Common myeloid progenitor, CD34-positive (primary cell): ENCODE measurements around the gene NFIC.

Experiments
- CTCF ChIA-PET: fragments of 350-600 bp; sonication (Branson Sonifier 250); formaldehyde crosslinking; loops from one replicate; lab custom pipeline; 2021; ENCODE audit warnings: antibody characterized with exemption; lab: Charles Lee
- POLR2A ChIA-PET: fragments of 350-600 bp; sonication (Branson Sonifier 250); formaldehyde crosslinking; loops from one replicate; lab custom pipeline; 2021; ENCODE audit warnings: antibody characterized with exemption; lab: Charles Lee
- DNase-seq, 3 donors: peaks; one replicate each; pipeline versions ENCODE4 v3.0.0 to v3.0.0-alpha.2; 2013
- H3K27ac ChIP-seq, 2 experiments: 1 replicate in 1 of 2; 2 replicates in 1 of 2; pipeline ENCODE4 v1.7.0; 2013; ENCODE audit warnings: inconsistent platforms in 2 of 2, low read length in 2 of 2, mild to moderate bottlenecking in 2 of 2, low read depth in 1 of 2, moderate library complexity in 1 of 2; ENCODE audit not compliant: severe bottlenecking in 2 of 2, insufficient read depth in 1 of 2, poor library complexity in 1 of 2
- H3K27me3 ChIP-seq, 5 experiments: replicated peaks in 2 of 5; 1 replicate in 3 of 5; 2 replicates in 2 of 5; pipeline versions ENCODE4 v1.6.1 to v1.7.0; 2013; ENCODE audit warnings: low read length in 4 of 5, mild to moderate bottlenecking in 2 of 5, moderate library complexity in 2 of 5, inconsistent platforms in 1 of 5; ENCODE audit not compliant: insufficient read depth in 5 of 5, control insufficient read depth in 4 of 5
- H3K36me3 ChIP-seq, 4 experiments: 1 replicate in 2 of 4; 2 replicates in 2 of 4; pipeline versions ENCODE4 v1.6.1 to v1.7.0; 2013; ENCODE audit warnings: low read length in 3 of 4, control low read depth in 1 of 4, mild to moderate bottlenecking in 1 of 4; ENCODE audit not compliant: control insufficient read depth in 4 of 4, insufficient read depth in 4 of 4
- H3K4me1 ChIP-seq, 4 experiments: 1 replicate in 3 of 4; 2 replicates in 1 of 4; pipeline versions ENCODE4 v1.6.1 to v1.7.1; 2013; ENCODE audit warnings: low read length in 3 of 4, mild to moderate bottlenecking in 3 of 4, control low read depth in 1 of 4, inconsistent platforms in 1 of 4, moderate library complexity in 1 of 4; ENCODE audit not compliant: control insufficient read depth in 4 of 4, insufficient read depth in 4 of 4; ENCODE audit errors: control extremely low read depth in 1 of 4
- H3K4me3 ChIP-seq, 7 experiments: 1 replicate in 4 of 7; 2 replicates in 3 of 7; pipeline versions ENCODE4 v1.5.1 to v1.7.0; 2013; ENCODE audit warnings: mild to moderate bottlenecking in 7 of 7, low read length in 6 of 7, moderate library complexity in 6 of 7, inconsistent platforms in 2 of 7, low read depth in 2 of 7, control low read depth in 1 of 7; ENCODE audit not compliant: insufficient read depth in 4 of 7, control insufficient read depth in 1 of 7; ENCODE audit errors: extremely low read depth in 1 of 7
- H3K9me3 ChIP-seq, 5 experiments: 1 replicate in 4 of 5; 2 replicates in 1 of 5; pipeline versions ENCODE4 v1.6.1 to v1.7.1; 2013; ENCODE audit warnings: low read length in 4 of 5, mild to moderate bottlenecking in 2 of 5, inconsistent platforms in 1 of 5, low read depth in 1 of 5, moderate library complexity in 1 of 5; ENCODE audit not compliant: control insufficient read depth in 4 of 5, insufficient read depth in 2 of 5; ENCODE audit errors: control extremely low read depth in 1 of 5
- WGBS: methylation state at CpG from one replicate; pipeline ENCODE4 v1.1.5; 2013; ENCODE audit not compliant: insufficient coverage; 5-methylcytosine and 5-hydroxymethylcytosine counted together

The NFIC gene

DNA sequence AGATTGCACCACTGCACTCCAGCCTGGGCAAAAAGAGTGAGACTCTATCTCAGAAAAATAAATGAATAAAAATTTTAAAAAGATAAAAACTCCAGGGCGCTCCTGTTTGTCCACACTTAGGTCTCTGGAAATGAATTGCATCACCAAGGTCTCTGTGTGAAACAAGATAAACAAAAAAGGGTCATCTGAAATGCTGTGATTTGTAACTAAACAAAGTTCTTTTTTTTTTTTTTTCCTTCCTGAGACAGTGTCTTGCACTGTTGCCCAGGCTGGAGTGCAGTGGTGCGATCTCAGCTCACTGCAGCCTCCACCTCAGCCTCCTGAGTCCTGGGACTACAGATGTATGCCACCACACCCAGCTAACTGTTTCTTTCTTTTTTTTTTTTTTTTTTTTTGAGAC lies 151.3 kb downstream of the NFIC start:
- H3K36me3 ChIP-seq = peaks cover 0 to 32% (median 25%) of the 10 kb centered on the region in 4 experiments
- WGBS = 100% methylated on average over 1 of the region's 2 CpGs
- H3K9me3 ChIP-seq = no peaks in the 10 kb centered on the region
- H3K4me1 ChIP-seq = peaks cover 0 to 3% (median 1%) of the 10 kb centered on the region in 4 experiments
- no peak for DNase-seq
- H3K27me3 ChIP-seq = no peaks in the 10 kb centered on the region
- POLR2A ChIA-PET = interaction anchor here (0.7 kb wide), 1 partner anchor 83 kb away, joined by 4 read pairs; no protein-coding TSS in a partner anchor
- H3K4me3 ChIP-seq = no peak overlapping the region
- H3K27ac ChIP-seq = no peak overlapping the region
- CTCF ChIA-PET = interaction anchor here (1.2 to 1.3 kb wide), 2 partner anchors 11 to 19 kb away, joined by 3 to 4 read pairs; partner anchors contain the start of gene FZR1

DNA sequence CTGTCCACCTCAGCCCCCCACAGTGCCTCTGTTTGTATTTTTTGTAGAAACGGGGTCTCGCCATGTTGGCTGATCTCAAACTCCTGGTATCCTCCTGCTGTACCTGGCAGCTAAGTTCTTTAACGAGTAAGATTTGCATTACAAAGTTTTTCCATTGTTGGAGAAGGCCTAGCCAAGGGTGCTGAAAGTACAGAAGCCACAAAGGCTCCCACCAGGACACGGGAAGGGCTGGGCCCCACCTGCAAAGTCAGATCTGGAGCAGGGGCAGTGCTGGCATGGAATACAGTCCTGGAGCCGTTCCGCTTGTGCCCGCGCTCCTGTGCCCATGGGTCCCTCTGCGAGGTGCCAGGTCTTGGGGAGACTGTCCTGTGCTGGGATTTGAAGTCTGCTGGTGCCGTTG lies 151.9 kb downstream of the NFIC start:
- DNase-seq = no peak
- 97% methylated on average over 10 of the region's 10 CpGs for WGBS
- H3K4me3 ChIP-seq = no peak overlapping the region
- ChIA-PET CTCF (interaction anchor here (1.3 to 1.8 kb wide), 2 partner anchors 12 to 27 kb away, joined by 4 to 5 read pairs; partner anchors contain the start of gene FZR1), POLR2A (no interaction called here)
- H3K36me3 ChIP-seq = peaks cover 0 to 36% (median 28%) of the 10 kb centered on the region in 4 experiments
- H3K27ac ChIP-seq = no peak overlapping the region
- no peaks in the 10 kb centered on the region for H3K27me3 ChIP-seq
- peaks cover 0 to 3% (median 1%) of the 10 kb centered on the region in 4 experiments for H3K4me1 ChIP-seq
- no peaks in the 10 kb centered on the region for H3K9me3 ChIP-seq

DNA sequence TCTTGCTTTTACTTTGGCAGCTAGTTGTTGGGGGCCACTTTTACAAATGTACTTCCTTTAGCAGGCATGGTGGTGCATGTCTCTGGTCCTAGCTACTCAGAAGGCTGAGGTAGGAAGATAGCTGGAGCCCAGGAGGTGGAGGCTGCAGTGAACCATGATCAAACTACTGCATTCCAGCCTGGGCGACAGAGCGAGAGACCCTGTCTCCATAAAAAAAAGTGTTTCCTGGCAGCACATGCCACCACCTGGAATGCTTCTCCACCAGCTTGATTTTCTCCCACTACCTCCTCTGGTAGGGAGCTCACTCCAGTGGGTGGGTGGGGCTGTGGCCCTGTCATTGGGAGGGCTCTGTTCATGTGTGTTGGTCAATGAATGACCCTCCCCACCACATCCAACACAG lies 152.3 kb downstream of the NFIC start:
- no peaks in the 10 kb centered on the region for H3K9me3 ChIP-seq
- ChIA-PET CTCF (interaction anchor here (0.5 to 1.8 kb wide), 3 partner anchors 12 to 33 kb away, joined by 3 to 5 read pairs (median 4); partner anchors contain the start of gene FZR1), POLR2A (no interaction called here)
- WGBS = 92% methylated on average over 2 of the region's 2 CpGs
- peaks cover 0 to 38% (median 30%) of the 10 kb centered on the region in 4 experiments for H3K36me3 ChIP-seq
- H3K4me3 ChIP-seq = no peak overlapping the region
- DNase-seq = no peak
- H3K27me3 ChIP-seq = no peaks in the 10 kb centered on the region
- peaks cover 0 to 3% (median 1%) of the 10 kb centered on the region in 4 experiments for H3K4me1 ChIP-seq
- no peak overlapping the region for H3K27ac ChIP-seq
